HG02885 (cell line): ENCODE results near the gene HIRA.

ENCODE experiments used
- ATAC-seq: cut with Tn5 transposase; IDR thresholded peaks from one replicate; pipeline ENCODE4 v1.9.1; 2021; ENCODE audit warnings: mild to moderate bottlenecking; ENCODE audit not compliant: unreplicated experiment, poor library complexity

Gene HIRA

DNA sequence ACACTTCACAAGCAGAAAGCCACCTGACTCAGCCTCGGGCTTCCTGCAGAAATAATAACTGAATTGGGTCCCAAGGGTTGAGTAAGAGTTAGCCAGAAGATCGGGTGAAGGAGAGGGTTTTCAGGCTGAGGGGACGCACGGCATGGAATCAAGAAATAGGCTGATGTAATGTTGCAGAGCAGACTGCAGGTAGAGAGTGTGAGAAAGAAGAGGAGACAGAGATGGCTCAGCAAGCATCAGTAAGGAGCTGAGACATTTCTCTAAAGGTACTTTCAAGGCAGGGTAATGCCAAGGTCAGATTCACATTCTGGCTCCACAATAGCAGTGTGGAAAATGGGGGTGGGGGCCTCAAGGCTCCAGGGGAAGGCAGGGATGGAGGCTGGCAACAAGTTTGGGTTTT, 18.6 kb downstream of the HIRA start:
- no peak for ATAC-seq

DNA sequence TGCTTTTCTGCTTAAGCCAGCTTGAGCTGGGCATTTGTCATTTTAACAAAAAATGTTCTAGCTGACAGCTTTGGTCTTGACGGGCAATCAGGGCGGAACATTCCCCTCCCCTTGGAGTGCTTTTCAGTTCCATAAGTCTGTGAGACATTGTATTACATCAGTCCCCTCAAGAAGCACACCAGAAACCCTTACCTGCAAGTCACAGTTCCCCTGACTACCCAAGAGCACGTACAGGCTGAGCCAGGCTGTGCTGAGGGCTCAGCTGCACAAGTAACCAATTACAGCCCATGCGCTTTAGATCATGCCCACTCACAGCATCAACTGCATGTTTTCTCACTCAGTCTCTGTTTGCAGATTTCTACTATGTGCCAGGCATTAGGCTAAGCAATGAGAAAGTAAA, 19.1 kb downstream of the HIRA start:
- no peak for ATAC-seq

DNA sequence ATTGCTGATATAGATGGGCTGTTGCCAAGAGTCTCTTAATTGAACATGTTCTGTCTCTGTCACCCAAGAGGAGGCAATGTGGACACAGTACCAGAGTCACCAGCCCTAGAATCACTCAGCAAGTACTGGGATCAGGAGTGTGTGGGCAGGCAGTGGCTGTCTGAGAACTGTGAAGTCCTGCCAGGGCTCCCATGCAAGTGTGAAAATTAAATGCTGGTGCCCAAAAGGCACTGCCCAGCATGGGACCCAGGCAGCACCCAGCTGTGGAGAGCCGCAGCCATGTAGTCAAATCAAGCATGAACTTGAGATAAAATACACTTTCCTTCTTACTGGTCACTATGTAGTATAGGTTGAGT, 19.9 kb downstream of the HIRA start:
- ATAC-seq = no peak

DNA sequence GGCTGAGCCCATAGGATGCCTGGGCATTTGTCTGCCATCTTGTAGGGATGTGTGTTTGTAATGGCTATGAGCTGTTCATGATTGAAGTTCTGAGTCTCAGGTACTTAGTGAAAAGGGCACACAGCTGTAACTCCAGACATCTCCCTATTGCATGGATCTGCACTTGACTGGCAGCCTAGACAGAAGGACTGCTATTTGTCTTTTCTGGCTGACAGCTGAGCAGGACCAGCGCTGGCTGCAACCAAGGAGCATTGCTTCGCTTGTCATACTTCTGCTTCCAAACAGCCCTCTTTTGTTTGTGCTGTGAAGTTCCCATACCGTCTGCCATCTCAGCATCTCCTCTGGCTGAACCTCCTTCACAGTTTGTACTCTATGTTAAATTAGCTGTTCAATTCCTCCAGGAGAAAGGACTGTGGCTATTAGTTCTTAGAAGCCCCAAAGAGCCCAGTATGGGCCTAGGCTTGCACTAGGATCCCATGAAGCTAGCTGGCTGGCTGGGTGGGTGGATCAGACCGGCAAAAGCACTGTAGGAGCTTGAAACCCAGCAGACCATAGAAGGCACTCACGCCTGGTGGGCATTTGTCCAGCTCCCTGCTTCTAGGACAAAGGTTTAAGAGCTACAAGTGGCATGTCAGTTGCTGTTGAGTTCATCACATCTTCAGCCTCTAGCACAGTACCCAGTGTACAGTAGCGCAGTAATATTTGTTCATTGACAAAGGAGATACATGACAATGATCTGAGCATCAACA, 20.4 kb downstream of the HIRA start:
- no peak for ATAC-seq

DNA sequence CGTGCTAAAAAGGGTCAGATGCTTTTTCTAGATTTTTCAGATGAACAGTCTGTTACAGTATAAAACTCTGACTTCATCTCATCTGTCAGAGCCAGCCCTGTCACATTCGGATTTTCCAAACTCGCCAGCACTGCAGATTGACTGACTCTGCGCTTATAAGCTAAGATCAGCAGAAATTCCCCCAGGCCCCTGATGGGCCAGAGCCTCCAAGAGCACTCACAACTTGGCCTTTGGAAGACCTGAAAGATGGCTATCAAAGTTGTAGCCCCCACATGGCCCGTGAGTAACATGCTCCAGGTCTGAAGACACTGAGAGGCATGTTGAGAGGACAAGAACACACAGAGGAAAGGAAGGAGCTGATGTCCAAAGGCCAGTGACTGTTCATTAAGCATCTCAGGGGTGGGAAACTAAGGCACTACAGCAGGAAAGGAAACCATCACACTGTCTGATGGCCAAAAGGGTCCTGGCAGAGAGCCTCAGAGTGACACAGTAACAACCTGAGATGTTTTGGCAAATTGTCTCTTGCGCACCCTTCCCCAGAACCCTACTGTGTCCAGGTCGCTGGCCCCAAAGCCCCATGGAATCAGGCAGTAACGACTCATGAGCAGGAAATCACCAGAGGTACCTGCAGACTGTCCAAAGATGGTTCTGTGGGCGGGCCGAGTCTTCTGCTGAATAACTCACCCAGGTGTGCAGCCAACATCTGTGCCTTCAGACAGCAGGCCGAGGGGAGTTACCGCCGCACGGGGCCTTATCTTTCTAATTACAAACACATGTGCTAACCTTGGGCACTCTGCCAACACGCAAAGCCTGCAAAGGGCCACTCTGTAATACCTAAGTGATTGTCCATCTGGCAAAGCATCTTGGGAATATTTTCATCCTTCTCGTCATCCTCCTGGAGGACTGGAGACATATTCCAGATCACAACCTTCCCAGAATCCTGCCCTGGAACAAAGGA, 23.6 kb downstream of the HIRA start:
- ATAC-seq = no peak

DNA sequence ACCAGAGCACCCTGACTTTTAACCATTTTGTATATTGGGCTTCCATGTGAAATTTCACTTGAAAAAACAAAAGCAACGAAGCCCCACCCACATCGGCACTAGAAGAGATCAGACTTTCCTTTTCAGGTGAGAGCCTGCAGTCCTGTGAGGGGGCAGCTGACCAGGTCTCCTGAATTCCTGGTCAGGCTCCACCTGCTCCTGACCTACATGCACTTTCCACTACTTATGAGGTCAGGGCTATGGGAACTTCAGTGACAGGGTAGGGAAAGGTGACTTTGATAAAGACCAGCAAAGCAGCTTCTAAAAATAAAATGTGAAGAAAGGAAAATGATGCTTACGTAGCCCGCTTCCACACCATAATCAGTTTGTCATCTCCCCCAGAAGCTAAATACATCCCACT, 24.7 kb downstream of the HIRA start:
- ATAC-seq = no peak

DNA sequence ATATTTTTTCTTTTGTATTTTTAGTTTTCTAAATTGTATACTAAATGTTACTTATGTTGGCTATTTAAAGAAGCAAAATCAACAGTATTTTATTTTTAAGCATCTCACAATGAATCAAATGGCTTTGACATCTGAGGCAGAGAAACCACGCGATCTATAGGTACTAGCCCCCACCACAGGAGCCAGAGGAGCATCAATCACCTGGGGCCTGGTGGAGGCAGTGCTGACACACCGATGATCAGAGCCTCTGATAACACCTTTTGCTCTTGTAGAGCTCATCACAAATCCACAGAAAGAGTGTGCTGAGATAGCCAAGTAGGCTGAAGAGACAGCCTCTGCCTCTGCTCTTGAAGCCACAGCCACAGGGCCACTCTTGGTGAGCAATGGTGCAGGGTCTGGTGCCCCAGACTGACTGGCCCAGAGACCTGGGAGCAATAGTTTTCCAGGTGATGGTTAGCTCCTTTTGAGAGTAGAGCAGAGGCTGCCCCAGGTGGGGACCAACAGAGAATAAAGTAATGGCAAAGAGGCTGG, 25.2 kb downstream of the HIRA start:
- ATAC-seq = no peak

DNA sequence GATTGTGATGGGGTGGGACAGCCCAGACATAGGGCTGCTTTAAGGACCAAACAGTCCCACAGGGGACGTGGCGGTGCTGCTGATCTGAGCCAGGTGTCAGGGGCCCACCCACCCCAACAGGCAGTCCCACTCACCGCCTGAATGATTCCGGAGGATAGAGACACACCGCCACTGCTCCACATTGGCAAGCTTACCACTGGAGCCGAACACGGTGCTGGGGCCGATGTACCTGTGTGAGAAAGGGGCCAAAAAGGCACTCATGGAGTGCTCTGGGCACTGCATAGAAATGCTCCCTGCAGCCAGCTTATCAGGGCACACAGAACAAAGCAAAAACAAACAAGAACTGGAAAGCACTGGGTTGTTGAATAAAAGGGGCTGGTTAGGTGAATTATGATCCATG, 25.9 kb downstream of the HIRA start:
- ATAC-seq = no peak

DNA sequence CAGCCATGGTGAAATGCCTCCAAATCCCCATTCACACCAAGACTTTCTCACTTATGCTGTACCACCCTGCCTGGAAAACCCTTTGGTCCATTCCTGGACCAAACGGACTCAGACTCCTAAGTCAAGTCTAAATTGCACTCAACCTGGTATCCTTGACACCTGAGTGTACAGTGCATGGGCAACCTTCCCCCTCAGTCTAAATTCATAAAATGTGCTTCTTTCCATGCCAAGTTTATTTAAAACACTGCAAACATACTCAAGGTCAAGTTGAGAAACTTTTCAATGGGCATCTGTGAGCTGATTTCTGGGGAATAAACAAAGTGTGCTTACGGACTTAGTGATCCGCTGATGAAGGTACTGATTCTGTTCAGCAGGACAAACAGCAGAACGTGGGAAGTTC, 26.4 kb downstream of the HIRA start:
- no peak for ATAC-seq

DNA sequence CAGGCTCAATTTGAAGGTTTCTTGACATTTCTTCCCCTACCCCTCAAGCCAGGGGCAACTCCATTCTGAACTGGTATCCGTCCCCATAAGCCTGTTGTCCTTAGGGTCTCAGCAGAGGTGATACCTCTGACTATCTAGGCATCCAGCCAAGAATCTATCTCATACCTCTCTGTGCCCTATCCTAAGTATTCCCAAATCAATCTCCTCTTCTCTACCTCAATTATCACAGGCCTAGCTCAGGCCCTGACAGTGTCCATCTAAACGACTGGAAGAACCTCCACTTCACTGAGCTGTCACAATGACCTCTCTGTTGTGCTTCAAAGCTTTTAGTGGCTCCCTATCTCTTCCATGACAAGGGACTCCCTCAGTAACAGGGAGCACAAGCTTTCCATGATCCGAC, 26.9 kb downstream of the HIRA start:
- no peak for ATAC-seq

DNA sequence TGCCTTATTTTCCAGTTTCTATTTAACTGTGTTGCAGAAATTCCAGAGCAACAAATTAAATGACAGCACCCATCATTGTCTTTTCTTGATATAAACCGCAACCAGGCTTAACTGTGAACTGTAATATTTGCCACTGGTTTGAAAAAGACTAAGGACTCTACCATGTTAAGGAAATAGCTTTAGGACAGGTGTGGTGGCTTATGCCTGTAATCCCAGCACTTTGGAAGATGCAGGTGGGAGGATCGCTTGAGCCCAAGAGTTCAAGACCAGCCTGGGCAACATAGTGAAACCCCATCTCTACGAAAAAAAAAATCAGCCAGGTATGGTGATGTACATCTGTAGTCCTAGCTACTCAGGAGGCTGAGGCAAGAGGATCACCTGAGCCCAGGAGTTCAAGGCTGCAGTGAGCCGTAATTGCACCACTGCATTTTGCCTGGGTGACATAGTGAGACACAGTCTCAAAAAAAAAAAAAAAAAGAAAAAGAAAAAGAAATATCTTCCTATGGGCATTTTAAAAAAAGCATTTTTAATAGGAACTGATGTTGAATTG, 28.8 kb downstream of the HIRA start:
- no peak for ATAC-seq

DNA sequence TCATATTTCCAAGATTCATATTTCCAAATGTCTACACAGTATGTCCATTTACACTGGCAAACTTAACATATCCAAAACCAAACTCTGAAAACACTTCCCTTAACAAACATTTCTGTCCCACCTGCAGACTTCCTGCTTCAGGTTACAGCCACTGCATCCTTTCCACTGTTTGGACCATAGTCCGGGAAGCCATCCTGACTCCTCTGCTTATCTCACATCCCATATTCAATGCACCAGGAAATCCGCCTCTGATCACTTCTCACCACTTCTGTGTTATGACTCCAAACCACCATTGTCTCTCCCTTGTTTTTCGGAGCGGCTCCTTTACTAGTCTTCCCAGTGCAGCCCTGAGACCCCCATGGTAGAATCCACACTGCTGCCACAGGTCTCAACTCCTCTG, 30.1 kb downstream of the HIRA start:
- no peak for ATAC-seq

DNA sequence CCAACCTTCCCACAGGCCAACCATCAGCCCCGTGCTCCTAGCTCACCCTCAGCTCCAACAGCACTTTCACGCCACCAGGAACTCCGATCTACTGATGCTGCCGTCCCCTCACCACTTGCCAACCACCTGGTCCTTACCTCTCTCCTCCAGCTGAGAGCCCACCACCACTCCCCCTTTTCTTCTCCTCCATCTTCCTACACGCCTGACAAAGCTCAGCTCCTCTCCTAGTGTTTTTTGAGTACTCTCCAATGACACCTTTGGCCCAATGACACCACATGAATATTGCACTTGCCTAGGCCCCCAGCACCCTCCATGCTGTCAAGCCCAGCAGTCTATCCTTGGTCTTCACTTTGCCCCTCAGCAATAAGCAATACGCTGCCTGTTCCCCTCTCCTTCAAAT, 30.7 kb downstream of the HIRA start:
- no peak for ATAC-seq

DNA sequence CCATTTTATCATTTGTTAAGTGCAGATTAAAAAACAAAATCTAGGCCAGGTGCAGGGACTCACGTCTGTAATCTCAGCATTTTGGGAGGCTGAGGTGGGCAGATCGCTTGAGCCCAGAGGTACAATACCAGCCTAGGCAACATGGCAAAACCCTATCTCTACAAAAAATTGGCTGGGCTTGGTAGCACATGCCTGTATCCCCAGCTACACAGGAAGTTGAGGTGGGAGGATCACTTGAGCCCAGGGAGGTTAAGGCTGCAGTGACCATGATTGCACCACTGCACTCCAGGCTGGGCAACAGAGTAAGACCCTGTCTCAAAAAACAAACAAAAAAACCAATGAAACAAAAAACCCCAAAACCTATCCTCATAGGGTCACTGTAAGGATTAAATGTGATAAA, 32.9 kb downstream of the HIRA start:
- ATAC-seq = no peak

DNA sequence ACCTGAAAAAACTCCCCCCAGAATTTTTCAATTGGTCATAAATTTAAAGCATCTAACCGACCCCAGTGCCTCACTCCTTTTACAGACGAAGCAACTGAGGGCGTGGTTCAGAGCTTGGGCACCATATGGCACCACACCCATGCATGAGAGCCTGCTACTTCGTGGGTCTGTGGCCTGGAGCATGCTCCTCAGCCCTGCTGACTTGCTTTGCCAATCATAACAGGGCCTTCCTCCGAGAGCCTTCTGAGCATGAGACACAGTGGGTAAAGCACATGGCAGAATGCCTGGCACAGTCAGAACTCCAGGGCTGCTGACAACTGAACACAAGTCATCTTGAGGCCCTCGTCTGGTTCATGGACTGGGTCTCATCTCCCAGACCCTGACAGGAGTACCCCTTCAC, 33.3 kb downstream of the HIRA start:
- ATAC-seq = no peak

DNA sequence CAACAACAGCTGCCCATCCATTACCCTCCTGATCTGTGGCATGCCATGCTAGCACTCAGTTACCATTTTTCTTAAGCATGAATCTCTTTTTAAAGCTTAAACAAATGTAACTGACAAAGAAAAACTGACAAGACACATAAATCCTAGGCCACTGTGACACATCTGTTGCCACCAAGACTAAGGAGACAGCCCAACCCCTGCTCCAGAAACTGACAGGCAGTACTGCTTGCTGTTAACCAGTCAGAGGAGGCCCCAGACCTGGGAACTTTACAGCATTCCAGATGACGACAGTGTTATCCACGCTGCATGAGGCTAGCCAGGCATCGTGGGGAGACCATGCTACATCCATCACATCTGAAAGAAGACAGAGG, 33.8 kb downstream of the HIRA start:
- ATAC-seq = no peak

DNA sequence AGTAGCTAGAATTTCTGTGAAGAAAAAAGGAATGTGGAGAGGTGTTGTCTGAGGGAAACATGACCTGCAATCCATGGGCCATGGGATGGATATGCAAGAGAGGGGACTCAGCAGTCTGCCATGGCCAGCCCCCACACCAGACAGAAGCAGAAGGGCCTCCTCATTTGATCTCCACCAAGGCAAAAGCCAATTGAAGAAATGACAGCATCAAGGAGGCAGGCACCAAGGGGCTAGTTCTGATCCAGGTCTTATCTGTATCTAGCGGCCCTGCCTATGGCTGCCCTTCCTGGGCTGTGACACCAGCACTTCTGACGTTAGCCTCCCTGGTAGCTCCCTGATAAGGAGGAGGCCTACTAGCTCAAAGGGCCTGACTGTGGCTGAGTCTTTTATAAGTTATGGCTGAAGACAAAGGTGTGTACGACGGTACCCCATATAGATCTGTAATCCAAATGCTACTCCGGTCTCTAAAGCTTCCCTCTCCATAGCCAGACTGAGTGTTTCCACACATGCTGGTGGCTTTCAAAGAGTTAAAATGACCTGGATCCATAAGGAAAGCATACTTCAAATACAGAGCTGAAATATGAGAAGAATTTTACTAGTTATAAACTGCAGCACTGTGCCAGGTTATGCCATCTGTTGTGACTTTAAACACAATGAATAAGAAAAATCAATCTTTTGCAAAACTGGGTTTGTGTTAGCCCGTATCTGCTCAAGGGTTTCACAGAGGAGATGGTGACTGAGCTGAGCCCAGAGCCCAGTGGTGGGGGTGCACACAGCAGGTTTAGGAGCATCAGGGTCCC, 34.4 kb downstream of the HIRA start:
- ATAC-seq = no peak

DNA sequence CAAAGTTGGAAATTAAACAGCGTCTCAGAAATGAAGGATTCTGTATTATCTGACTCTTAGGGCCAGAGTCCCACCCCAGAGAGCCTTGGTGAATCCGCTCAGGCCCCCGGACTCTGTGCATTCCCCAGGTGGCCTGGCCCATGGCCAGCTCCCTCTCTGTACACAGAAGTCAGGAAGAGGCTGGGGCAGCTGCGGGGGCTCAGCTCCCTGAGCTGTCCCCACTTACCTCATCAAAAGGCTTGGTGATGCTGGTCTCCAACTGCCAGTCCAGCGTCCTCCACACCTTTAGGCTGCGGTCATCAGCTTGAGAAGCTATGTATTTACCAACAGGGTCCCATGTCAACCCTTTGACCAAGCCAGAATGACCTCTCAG, 35.0 kb downstream of the HIRA start:
- no peak for ATAC-seq

DNA sequence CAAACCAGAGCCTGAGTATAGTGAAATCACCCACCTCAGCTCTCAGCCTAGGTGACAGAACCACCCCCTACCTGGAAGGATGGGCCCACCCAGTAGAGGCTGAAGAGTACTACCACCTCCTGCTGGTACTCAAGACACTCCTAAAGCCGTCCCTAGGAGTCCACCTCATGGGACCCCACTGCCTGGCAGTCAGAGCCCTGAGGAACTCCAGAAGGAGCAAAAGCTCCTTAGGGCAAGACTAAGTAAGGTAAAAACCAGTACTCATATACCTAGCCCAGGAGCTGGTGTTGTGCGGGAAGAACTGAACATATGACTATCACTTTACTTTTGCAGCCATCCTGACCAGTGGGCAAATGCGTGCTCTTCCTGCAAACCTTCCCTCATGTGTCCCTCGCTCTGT, 36.3 kb downstream of the HIRA start:
- ATAC-seq = no peak

DNA sequence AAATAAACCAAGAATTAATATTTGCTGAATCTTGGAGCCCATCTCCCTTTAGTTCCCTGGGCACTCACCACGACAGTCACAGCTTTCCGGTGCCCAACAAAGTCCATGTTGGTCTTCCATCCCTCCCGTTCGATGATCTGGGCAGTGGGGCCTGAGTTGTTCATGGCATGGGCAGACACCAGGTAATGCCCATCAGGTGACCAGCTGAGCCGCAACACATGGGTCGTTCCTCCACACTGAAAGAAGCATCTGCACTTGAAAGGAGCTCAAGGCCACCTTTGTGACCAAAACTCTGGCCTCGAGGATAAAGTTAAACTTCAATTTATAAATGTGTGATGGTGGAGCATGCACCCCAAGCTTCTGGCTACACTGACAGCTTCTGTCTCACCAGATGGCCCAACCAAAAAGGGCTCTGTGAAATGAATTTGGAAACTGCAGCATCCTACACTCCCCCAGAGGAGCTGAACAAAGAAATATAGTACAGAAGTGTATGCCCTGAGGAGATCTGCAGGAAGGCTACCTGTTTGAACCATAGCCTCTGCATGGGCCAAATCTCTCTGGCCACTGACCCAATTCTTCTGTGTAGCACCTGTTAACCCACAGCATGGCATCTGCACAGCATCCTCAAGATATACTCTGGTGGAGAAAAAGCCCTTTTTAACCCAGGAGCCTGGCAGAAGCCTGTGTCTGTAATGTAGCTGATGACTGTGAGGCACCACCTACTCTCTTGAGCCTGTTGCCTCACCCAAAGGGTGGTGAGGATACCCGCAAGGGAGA, 37.1 kb downstream of the HIRA start:
- ATAC-seq = no peak
